Measurements from ENCODE around the gene RASGRF1.

RASGRF1 gene

GRCh38 chr15:78959360-78959759, 131.2 kb downstream of the RASGRF1 start:
- no peak for TF ChIP-seq GATA1 (IDR thresholded peaks at IDR 0.05; ENCODE audit: low read depth, low read length)
- no peak for TF ChIP-seq POLR2A (IDR thresholded peaks at IDR 0.05; ENCODE audit: low read length)
- DNase-seq, result no peak

GRCh38 chr15:78957416-78958093, 133.0 kb downstream of the RASGRF1 start:
- no peak for DNase-seq
- TF ChIP-seq POLR2A (IDR thresholded peaks at IDR 0.05; ENCODE audit: low read length), result no peak
- no peak for TF ChIP-seq GATA1 (IDR thresholded peaks at IDR 0.05; ENCODE audit: low read depth, low read length)

- no peak for DNase-seq
- TF ChIP-seq POLR2A (IDR thresholded peaks at IDR 0.05; ENCODE audit: low read length) (no peak), GATA1 (IDR thresholded peaks at IDR 0.05; ENCODE audit: low read depth, low read length) (no peak)
Measured at GRCh38 chr15:78956937-78957336, 133.6 kb downstream of the RASGRF1 start.

GRCh38 chr15:78955355-78955754, 135.2 kb downstream of the RASGRF1 start:
- DNase-seq, result no peak
- TF ChIP-seq POLR2A (IDR thresholded peaks at IDR 0.05; ENCODE audit: low read length), result no peak
- no peak for TF ChIP-seq GATA1 (IDR thresholded peaks at IDR 0.05; ENCODE audit: low read depth, low read length)

- no peak for DNase-seq
- no peak for TF ChIP-seq GATA1 (IDR thresholded peaks at IDR 0.05; ENCODE audit: low read depth, low read length)
- TF ChIP-seq POLR2A (IDR thresholded peaks at IDR 0.05; ENCODE audit: low read length), result no peak
Measured at GRCh38 chr15:78951841-78952238, 138.7 kb downstream of the RASGRF1 start.

GRCh38 chr15:78950902-78951840, 139.4 kb downstream of the RASGRF1 start:
- DNase-seq, result no peak
- TF ChIP-seq POLR2A (IDR thresholded peaks at IDR 0.05; ENCODE audit: low read length) (no peak), GATA1 (IDR thresholded peaks at IDR 0.05; ENCODE audit: low read depth, low read length) (no peak)

- DNase-seq, result no peak
- TF ChIP-seq GATA1 (IDR thresholded peaks at IDR 0.05; ENCODE audit: low read depth, low read length) (no peak), POLR2A (IDR thresholded peaks at IDR 0.05; ENCODE audit: low read length) (no peak)
Measured at GRCh38 chr15:78950343-78950742, 140.2 kb downstream of the RASGRF1 start.

- DNase-seq, result no peak
- TF ChIP-seq POLR2A (IDR thresholded peaks at IDR 0.05; ENCODE audit: low read length), result no peak
Measured at GRCh38 chr15:78949461-78949860, 141.1 kb downstream of the RASGRF1 start.

GRCh38 chr15:78947506-78947905, 143.1 kb downstream of the RASGRF1 start:
- TF ChIP-seq GATA1 (IDR thresholded peaks at IDR 0.05; ENCODE audit: low read depth, low read length), result no peak
- no peak for TF ChIP-seq POLR2A (IDR thresholded peaks at IDR 0.05; ENCODE audit: low read length)
- no peak for DNase-seq

GRCh38 chr15:78946493-78946892, 144.1 kb downstream of the RASGRF1 start:
- no peak for DNase-seq
- TF ChIP-seq POLR2A (IDR thresholded peaks at IDR 0.05; ENCODE audit: low read length) (no peak), GATA1 (IDR thresholded peaks at IDR 0.05; ENCODE audit: low read depth, low read length) (no peak)

GRCh38 chr15:78944669-78945407, 145.7 kb downstream of the RASGRF1 start, which contains the start of gene CTSH:
TSS of gene CTSH (minus strand) at chr15:78945046. CDS start at chr15:78944981, 65 bp downstream.
- TF ChIP-seq GATA1 (IDR thresholded peaks at IDR 0.05; ENCODE audit: low read depth, low read length), result no peak
- peak; percentile 79 to 87 for DNase-seq

- TF ChIP-seq GATA1 (IDR thresholded peaks at IDR 0.05; ENCODE audit: low read depth, low read length), result no peak
- no peak for TF ChIP-seq POLR2A (IDR thresholded peaks at IDR 0.05; ENCODE audit: low read length)
- DNase-seq, result no peak
Measured at GRCh38 chr15:78944202-78944625, 146.4 kb downstream of the RASGRF1 start.

- TF ChIP-seq GATA1 (IDR thresholded peaks at IDR 0.05; ENCODE audit: low read depth, low read length) (no peak), POLR2A (IDR thresholded peaks at IDR 0.05; ENCODE audit: low read length) (no peak)
- no peak for DNase-seq
Measured at GRCh38 chr15:78943692-78944091, 146.9 kb downstream of the RASGRF1 start.

- TF ChIP-seq POLR2A (IDR thresholded peaks at IDR 0.05; ENCODE audit: low read length) (no peak), GATA1 (IDR thresholded peaks at IDR 0.05; ENCODE audit: low read depth, low read length) (no peak)
- DNase-seq, result no peak
Measured at GRCh38 chr15:78942741-78943140, 147.8 kb downstream of the RASGRF1 start.

All from erythroblast (primary cell).